PC-3 (cell line): ENCODE results near the gene PCSK5. TPM values are rescaled to one million over a fixed set of nuclear protein-coding genes. Genes with fewer than 3 reads are reported as not detected.

ENCODE experiments used
- ATAC-seq: fragments of 200-7000 bp; cut with Tn5 transposase; 2 replicates; pipeline ENCODE4 v1.9.1; 2020; ENCODE audit warnings: mild to moderate bottlenecking, moderate library complexity
- BruUV-seq: library from RNA; stranded (reverse); fragments of 400-500 nt; replicated peaks from 2 replicates; lab custom pipeline; 2021; lab: Mats Ljungman, UMichigan
- CTCF ChIA-PET: fragments of 300-600 bp; sonication (Branson Sonifier 250); formaldehyde crosslinking; loops from one replicate; lab custom pipeline; 2022; ENCODE audit warnings: antibody characterized with exemption; lab: Charles Lee
- POLR2A ChIA-PET: fragments of 300-600 bp; sonication (Branson Sonifier 250); formaldehyde crosslinking; loops from one replicate; lab custom pipeline; 2022; ENCODE audit warnings: antibody characterized with exemption; ENCODE audit not compliant: unreplicated experiment; lab: Charles Lee
- DNase-seq: peaks from one replicate; pipeline ENCODE4 v3.0.0-alpha.2; 2015
- H2AFZ ChIP-seq: fragments of 300-600 bp; sonication (generic); 2 replicates; pipeline ENCODE4 v1.6.0; 2016; ENCODE audit warnings: antibody characterized with exemption, low read length
- H3F3A ChIP-seq: fragments of 300-600 bp; sonication (generic); one replicate; pipeline ENCODE4 v1.6.0; 2017; ENCODE audit warnings: antibody characterized with exemption, low read length, control low read depth, mild to moderate bottlenecking; ENCODE audit not compliant: unreplicated experiment
- H3K27ac ChIP-seq: fragments of 300-600 bp; sonication (generic); 2 replicates; pipeline ENCODE4 v1.5.1; 2016; ENCODE audit warnings: mild to moderate bottlenecking, low read length
- H3K27me3 ChIP-seq: fragments of 300-600 bp; sonication (generic); 2 replicates; pipeline ENCODE4 v1.6.1; 2016; ENCODE audit warnings: low read length, mixed read lengths
- H3K36me3 ChIP-seq: fragments of 300-600 bp; sonication (generic); 2 replicates; pipeline ENCODE4 v1.6.1; 2016; ENCODE audit warnings: low read depth, mixed run types, low read length, mixed read lengths
- H3K4me1 ChIP-seq: fragments of 300-600 bp; sonication (generic); 2 replicates; pipeline ENCODE4 v1.5.1; 2016; ENCODE audit warnings: low read length; ENCODE audit not compliant: insufficient read depth
- H3K4me2 ChIP-seq: fragments of 300-600 bp; sonication (generic); 2 replicates; pipeline ENCODE4 v1.6.0; 2016; ENCODE audit warnings: low read length
- H3K4me3 ChIP-seq: fragments of 300-600 bp; sonication (generic); 2 replicates; pipeline ENCODE4 v1.5.1; 2016; ENCODE audit warnings: mild to moderate bottlenecking, low read length, mixed read lengths
- H3K79me2 ChIP-seq: fragments of 300-600 bp; sonication (generic); 2 replicates; pipeline ENCODE4 v1.6.1; 2017; ENCODE audit warnings: low read length, mixed read lengths
- H3K9ac ChIP-seq: fragments of 300-600 bp; sonication (generic); 2 replicates; pipeline ENCODE4 v1.6.0; 2016; ENCODE audit warnings: mild to moderate bottlenecking, low read length
- H3K9me2 ChIP-seq: fragments of 300-600 bp; sonication (generic); replicated peaks from 2 replicates; pipeline ENCODE4 v1.6.1; 2016; ENCODE audit warnings: mixed run types, low read length, mixed read lengths
- H3K9me3 ChIP-seq: fragments of 300-600 bp; sonication (generic); 2 replicates; pipeline ENCODE4 v1.6.1; 2016; ENCODE audit warnings: low read length, mixed read lengths
- H4K20me1 ChIP-seq: fragments of 300-600 bp; sonication (generic); 2 replicates; pipeline ENCODE4 v1.6.1; 2016; ENCODE audit warnings: low read length, mixed read lengths
- EZH2 ChIP-seq: fragments of 300-600 bp; sonication (generic); IDR thresholded peaks from one replicate; pipeline ENCODE4 v1.6.1; 2017; ENCODE audit warnings: antibody characterized with exemption, mild to moderate bottlenecking, low read length; ENCODE audit not compliant: unreplicated experiment
- EZH2phosphoT487 ChIP-seq: fragments of 300-600 bp; sonication (generic); IDR thresholded peaks from 2 replicates; pipeline ENCODE4 v1.6.1; 2018; ENCODE audit warnings: mild to moderate bottlenecking, antibody characterized with exemption, low read length, borderline replicate concordance
- intact Hi-C: fragments of 100-400 bp; cut with micrococcal nuclease; formaldehyde crosslinking; loops from 2 replicates; pipeline ENCODE4 v1.9.0; 2023
- total RNA-seq: library from RNA; depleted of rRNA; stranded (reverse); fragments of >200 nt; gene quantifications from 2 replicates; pipeline ENCODE4 v1.2.3, GENCODE V29; 2014
- TF ChIP-seq, protein P1 (sequence below): fragments of 300-600 bp; sonication (generic); conservative IDR thresholded peaks from 2 replicates; pipeline ENCODE4 v1.5.1; 2017; ENCODE audit warnings: antibody characterized with exemption, low read depth, mild to moderate bottlenecking, low read length

PCSK5 gene
- total RNA-seq, 1 experiment from 2014 or later: not detected

- TF ChIP-seq, protein P1, sequence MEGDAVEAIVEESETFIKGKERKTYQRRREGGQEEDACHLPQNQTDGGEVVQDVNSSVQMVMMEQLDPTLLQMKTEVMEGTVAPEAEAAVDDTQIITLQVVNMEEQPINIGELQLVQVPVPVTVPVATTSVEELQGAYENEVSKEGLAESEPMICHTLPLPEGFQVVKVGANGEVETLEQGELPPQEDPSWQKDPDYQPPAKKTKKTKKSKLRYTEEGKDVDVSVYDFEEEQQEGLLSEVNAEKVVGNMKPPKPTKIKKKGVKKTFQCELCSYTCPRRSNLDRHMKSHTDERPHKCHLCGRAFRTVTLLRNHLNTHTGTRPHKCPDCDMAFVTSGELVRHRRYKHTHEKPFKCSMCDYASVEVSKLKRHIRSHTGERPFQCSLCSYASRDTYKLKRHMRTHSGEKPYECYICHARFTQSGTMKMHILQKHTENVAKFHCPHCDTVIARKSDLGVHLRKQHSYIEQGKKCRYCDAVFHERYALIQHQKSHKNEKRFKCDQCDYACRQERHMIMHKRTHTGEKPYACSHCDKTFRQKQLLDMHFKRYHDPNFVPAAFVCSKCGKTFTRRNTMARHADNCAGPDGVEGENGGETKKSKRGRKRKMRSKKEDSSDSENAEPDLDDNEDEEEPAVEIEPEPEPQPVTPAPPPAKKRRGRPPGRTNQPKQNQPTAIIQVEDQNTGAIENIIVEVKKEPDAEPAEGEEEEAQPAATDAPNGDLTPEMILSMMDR: no peak
- TF ChIP-seq EZH2 (no peak), EZH2phosphoT487 (no peak)
- no peaks in the 10 kb centered on the region for H3K9me3 ChIP-seq
- DNase-seq (no peak), ATAC-seq (no peak)
- POLR2A ChIA-PET: no interaction called here
- no peaks in the 10 kb centered on the region for H3K9me2 ChIP-seq
- BruUV-seq: no TSS peak
- intact Hi-C loops: no loop called here
- no peak overlapping the region for H3K9ac ChIP-seq
- no peaks in the 10 kb centered on the region for H4K20me1 ChIP-seq
- no peak overlapping the region for H3K4me2 ChIP-seq
- H3K79me2 ChIP-seq: no peaks in the 10 kb centered on the region
- H3K27ac ChIP-seq: no peak overlapping the region
- H3K4me1 ChIP-seq: no peaks in the 10 kb centered on the region
- no peaks in the 10 kb centered on the region for H3F3A ChIP-seq
- no peak overlapping the region for H3K4me3 ChIP-seq
- CTCF ChIA-PET: no interaction called here
- H2AFZ ChIP-seq: no peak overlapping the region
- no peaks in the 10 kb centered on the region for H3K27me3 ChIP-seq
- no peaks in the 10 kb centered on the region for H3K36me3 ChIP-seq
Measured at GRCh38 chr9:76143834-76144233, 253.4 kb downstream of the PCSK5 start.

- ATAC-seq: no peak
- POLR2A ChIA-PET: no interaction called here
- H3K4me1 ChIP-seq: no peaks in the 10 kb centered on the region
- H3K4me3 ChIP-seq: no peak overlapping the region
- H2AFZ ChIP-seq: no peak overlapping the region
- BruUV-seq: no TSS peak
- no peak overlapping the region for H3K27ac ChIP-seq
- no peaks in the 10 kb centered on the region for H3K36me3 ChIP-seq
- intact Hi-C loops: no loop called here
- no peak for TF ChIP-seq EZH2phosphoT487
- TF ChIP-seq, protein P1: no peak
- TF ChIP-seq EZH2: no peak
- no peaks in the 10 kb centered on the region for H3K9me3 ChIP-seq
- H3K27me3 ChIP-seq: no peaks in the 10 kb centered on the region
- no peaks in the 10 kb centered on the region for H3F3A ChIP-seq
- no peaks in the 10 kb centered on the region for H3K9me2 ChIP-seq
- no peaks in the 10 kb centered on the region for H4K20me1 ChIP-seq
- H3K79me2 ChIP-seq: no peaks in the 10 kb centered on the region
- H3K9ac ChIP-seq: no peak overlapping the region
- DNase-seq: no peak
- CTCF ChIA-PET: no interaction called here
- H3K4me2 ChIP-seq: no peak overlapping the region
Measured at GRCh38 chr9:76150013-76150412, 259.5 kb downstream of the PCSK5 start.

DNA sequence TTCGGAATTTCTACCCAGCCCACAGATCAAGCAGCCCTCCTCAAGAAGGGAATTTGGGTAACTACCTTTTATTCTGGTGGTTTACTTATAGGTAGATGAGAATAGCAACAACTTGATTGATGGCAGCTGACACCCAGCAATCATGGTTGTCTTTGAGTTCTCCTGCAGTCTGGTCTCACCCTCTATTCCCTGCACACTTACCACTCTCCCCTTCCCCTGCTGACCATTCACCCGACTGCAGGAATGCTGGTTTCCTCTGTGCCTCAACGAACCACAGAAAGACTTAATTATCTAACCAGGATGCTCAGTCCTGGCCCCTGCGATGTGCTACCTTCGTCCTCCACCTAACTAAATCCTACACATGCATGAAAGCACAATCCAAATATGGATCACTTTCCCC, 260.8 kb downstream of the PCSK5 start:
- POLR2A ChIA-PET: no interaction called here
- ATAC-seq: no peak

More for the DNA sequence above, 260.8 kb downstream of the PCSK5 start:
- Histone ChIP-seq H2AFZ (no peak overlapping the region), H4K20me1 (no peaks in the 10 kb centered on the region), H3K9me2 (no peaks in the 10 kb centered on the region), H3K4me2 (no peak overlapping the region), H3K27ac (no peak overlapping the region), H3K9ac (no peak overlapping the region), H3K4me1 (no peaks in the 10 kb centered on the region), H3F3A (no peaks in the 10 kb centered on the region), H3K79me2 (no peaks in the 10 kb centered on the region), H3K9me3 (no peaks in the 10 kb centered on the region), H3K27me3 (no peaks in the 10 kb centered on the region), H3K4me3 (no peak overlapping the region), H3K36me3 (no peaks in the 10 kb centered on the region)
- BruUV-seq: no TSS peak
- CTCF ChIA-PET: no interaction called here
- TF ChIP-seq EZH2 (no peak), EZH2phosphoT487 (no peak)
- TF ChIP-seq, protein P1: no peak
- DNase-seq: no peak
- intact Hi-C loops: no loop called here
